Esophagus (tissue), 2 donors: ENCODE data around the gene KCNQ5. TPM values are rescaled to one million over a fixed set of nuclear protein-coding genes. Genes with fewer than 3 reads are reported as not detected.

ENCODE experiments used
- H3K27ac ChIP-seq, 2 donors: one replicate each; pipeline ENCODE4 v1.5.1; 2013; ENCODE audit warnings: low read depth in 2 of 2, mild to moderate bottlenecking in 2 of 2, inconsistent platforms in 1 of 2, low read length in 1 of 2, moderate library complexity in 1 of 2
- H3K27me3 ChIP-seq, 2 donors: one replicate each; pipeline ENCODE4 v1.6.1; 2013; ENCODE audit warnings: low read length in 2 of 2, control low read depth in 1 of 2, mild to moderate bottlenecking in 1 of 2; ENCODE audit not compliant: insufficient read depth in 2 of 2, control insufficient read depth in 1 of 2
- H3K36me3 ChIP-seq, 2 donors: one replicate each; pipeline ENCODE4 v1.6.1; 2013; ENCODE audit warnings: low read length in 1 of 2; ENCODE audit not compliant: control insufficient read depth in 2 of 2, insufficient read depth in 2 of 2
- H3K4me1 ChIP-seq, 2 donors: one replicate each; pipeline ENCODE4 v1.6.1; 2013; ENCODE audit warnings: low read length in 1 of 2; ENCODE audit not compliant: control insufficient read depth in 2 of 2, insufficient read depth in 2 of 2
- H3K4me3 ChIP-seq, 2 donors: one replicate each; pipeline ENCODE4 v1.5.1; 2013; ENCODE audit warnings: low read length in 2 of 2, mild to moderate bottlenecking in 2 of 2, low read depth in 1 of 2, moderate library complexity in 1 of 2
- H3K9me3 ChIP-seq, 2 donors: one replicate each; pipeline ENCODE4 v1.6.1; 2013; ENCODE audit warnings: mild to moderate bottlenecking in 2 of 2, low read depth in 1 of 2, low read length in 1 of 2, moderate library complexity in 1 of 2; ENCODE audit not compliant: control insufficient read depth in 2 of 2, insufficient read depth in 1 of 2
- WGBS, 2 donors: extraction: QIAGEN DNeasy Blood & Tissue Kit; methylation state at CpG; one replicate each; pipeline ENCODE4 v1.1.7; 2013; 5-methylcytosine and 5-hydroxymethylcytosine counted together
- polyA plus RNA-seq, 2 donors: library from polyadenylated mRNA; stranded (reverse); fragments of 200-250 nt; gene quantifications; one replicate each; pipeline ENCODE4 v1.2.3, GENCODE V29; 2013
- donor health status: healthy with polysubstance abuse.
- donor health status: Bipolar disorder and iron deficiency.

Gene KCNQ5
- polyA plus RNA-seq, 2 donors: 0.18 to 0.22 TPM

DNA sequence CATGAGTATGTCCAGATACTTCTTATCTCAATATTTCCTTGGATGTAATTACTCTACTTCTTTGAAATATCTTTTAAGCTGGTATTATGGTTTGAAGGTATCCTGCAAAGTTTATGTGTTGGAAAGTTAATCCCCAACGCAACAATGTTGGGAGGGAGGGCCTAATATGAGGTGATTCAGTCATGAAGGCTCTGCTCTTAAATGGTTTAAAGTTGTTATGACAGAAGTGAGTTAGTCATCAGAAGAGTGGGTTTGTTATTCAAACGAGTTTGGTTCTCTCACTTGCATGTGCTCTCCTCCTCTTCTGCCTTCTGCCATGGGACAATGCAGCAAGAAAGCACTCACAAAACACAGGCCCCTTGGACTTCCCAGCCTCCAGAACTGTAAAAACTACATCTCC, 176.3 kb downstream of the KCNQ5 start:
- Histone ChIP-seq H3K4me1 (no peaks in the 10 kb centered on the region), H3K27ac (no peak overlapping the region), H3K27me3 (no peaks in the 10 kb centered on the region), H3K9me3 (no peaks in the 10 kb centered on the region), H3K36me3 (no peaks in the 10 kb centered on the region), H3K4me3 (no peak overlapping the region)
- 42 to 55% methylated on average over 2 of the region's 2 CpGs for WGBS, 2 donors

DNA sequence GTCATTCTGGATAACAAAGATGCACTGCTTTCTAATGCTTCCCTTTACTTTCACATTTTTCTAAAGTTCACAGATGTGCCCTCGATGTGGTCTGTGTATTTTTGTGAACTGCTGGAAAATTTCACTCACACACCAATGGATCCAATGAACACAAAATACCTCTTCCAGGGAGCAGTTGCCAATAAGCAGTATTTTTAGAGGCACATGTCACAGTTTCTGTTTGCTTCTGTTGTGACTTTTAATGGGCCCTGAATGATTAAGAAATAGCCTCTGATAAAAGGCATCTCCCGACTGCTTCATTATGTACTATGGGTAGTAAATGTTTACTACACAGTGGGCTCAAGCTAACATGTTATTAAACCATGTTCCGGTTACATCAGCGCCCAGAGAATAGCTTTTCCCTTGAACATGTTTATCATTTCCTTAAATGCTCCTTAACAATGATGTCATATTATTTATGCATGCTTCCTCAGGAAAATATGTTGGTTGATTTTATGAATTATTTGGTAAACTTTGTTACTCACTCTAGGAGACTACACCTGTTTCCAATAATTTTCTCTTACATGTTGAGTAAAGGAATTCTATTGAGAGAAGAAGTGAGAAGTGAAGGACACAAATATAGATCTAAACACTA, 188.0 kb downstream of the KCNQ5 start:
- 72 to 73% methylated on average over 4 of the region's 4 CpGs for WGBS, 2 donors
- Histone ChIP-seq H3K27me3 (no peaks in the 10 kb centered on the region), H3K9me3 (no peaks in the 10 kb centered on the region), H3K27ac (no peak overlapping the region), H3K4me3 (no peak overlapping the region), H3K4me1 (no peaks in the 10 kb centered on the region), H3K36me3 (no peaks in the 10 kb centered on the region)

DNA sequence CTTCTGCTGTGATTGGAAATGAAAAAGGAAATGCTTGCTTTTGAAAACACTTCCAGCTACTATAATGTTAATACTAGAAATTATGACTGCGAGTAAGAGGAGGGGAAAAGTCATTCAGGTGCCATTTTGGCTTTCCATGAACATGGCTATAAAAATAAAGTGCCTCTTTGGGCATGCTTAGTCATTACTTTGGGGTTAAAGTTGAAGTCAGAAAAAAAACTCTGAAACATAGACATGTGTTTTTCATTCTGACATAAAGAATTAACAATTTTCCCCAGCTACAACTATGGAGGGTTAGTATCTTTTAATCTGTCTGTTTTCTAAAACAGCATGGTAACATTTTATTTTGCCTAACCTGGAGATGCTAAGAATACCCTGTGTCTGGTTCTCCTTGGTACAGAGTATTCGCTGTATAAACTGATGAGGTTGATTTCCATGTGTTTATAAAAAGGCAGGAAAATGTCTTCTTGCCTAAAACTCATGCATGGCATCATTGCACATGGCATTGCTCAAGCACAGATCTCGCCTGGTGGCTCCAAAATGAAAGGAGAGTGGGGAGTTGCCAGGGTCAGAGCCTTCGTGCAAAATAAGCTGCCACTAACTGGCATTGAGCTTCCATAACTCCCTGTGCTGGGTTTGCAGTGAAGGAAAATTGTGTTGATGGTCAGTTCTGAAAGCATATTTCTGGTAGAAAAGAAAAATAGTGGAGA, 188.9 kb downstream of the KCNQ5 start:
- no peaks in the 10 kb centered on the region for H3K4me1 ChIP-seq
- no peaks in the 10 kb centered on the region for H3K36me3 ChIP-seq
- H3K9me3 ChIP-seq: no peaks in the 10 kb centered on the region
- no peaks in the 10 kb centered on the region for H3K27me3 ChIP-seq
- WGBS, 2 donors: 81 to 87% methylated on average over 4 of the region's 4 CpGs
- H3K27ac ChIP-seq: no peak overlapping the region
- no peak overlapping the region for H3K4me3 ChIP-seq

DNA sequence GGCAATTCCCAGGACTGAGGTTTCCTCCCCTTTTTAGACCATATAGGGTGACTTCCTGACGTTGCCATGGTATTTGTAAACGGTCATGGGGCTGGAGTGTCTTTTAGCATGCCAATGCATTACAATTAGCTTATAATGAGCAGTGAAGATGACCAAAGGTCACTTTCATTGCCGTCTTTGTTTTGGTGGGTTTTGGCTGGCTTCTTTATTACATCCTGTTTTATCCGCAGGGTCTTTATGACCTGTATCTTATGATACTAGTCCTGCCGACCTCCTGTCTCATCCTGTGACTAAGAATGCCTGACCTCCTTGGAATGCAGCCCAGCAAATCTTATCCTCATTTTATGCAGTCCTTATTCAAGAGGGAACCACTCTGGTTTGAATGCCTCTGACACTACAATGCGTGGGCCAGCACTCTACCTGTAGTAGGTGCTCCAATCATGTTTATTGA, 190.1 kb downstream of the KCNQ5 start:
- H3K4me1 ChIP-seq: no peaks in the 10 kb centered on the region
- H3K27ac ChIP-seq: no peak overlapping the region
- H3K4me3 ChIP-seq: no peak overlapping the region
- WGBS, 2 donors: 68 to 70% methylated on average over 6 of the region's 6 CpGs
- no peaks in the 10 kb centered on the region for H3K9me3 ChIP-seq
- H3K36me3 ChIP-seq: no peaks in the 10 kb centered on the region
- H3K27me3 ChIP-seq: no peaks in the 10 kb centered on the region

DNA sequence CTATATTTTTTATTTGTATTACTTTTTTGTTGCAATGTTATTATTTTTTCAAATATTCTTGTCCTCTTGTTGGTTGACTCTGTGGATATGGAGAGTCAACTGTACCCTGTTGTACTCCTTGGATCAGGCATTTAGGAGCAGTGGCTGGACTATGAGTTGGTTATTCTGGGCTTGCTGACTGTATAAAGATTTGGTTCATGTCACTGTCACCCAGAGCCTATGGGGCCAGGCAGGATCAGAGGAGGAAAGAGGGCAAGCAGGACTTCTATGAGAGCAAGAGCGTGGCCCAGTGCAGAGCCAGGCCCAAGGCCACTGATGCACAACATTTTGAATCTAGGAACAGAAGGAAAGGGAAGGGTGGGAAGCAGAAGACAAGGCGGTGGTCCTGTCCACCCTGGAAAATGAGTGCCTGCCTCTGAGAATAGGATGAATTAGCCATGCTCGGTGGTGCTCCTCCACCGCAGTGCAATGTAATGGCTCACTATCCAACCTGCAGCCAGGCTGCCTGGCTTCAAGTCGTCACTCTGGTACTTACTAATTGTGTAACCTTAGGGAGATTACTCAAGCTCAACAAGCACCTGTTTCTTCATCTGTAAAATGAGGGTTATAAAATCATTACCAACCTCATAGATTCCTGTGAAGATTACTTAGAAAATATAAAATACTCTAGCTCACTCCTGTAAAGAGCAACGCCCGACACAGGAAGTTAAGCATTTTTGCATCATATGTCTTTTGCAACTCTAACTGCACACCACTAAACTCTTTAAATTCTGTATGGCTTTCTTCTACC, 192.1 kb downstream of the KCNQ5 start:
- no peaks in the 10 kb centered on the region for H3K4me1 ChIP-seq
- H3K27ac ChIP-seq: no peak overlapping the region
- H3K4me3 ChIP-seq: no peak overlapping the region
- 83 to 90% methylated on average over 7 of the region's 7 CpGs for WGBS, 2 donors
- H3K27me3 ChIP-seq: no peaks in the 10 kb centered on the region
- no peaks in the 10 kb centered on the region for H3K9me3 ChIP-seq
- no peaks in the 10 kb centered on the region for H3K36me3 ChIP-seq

DNA sequence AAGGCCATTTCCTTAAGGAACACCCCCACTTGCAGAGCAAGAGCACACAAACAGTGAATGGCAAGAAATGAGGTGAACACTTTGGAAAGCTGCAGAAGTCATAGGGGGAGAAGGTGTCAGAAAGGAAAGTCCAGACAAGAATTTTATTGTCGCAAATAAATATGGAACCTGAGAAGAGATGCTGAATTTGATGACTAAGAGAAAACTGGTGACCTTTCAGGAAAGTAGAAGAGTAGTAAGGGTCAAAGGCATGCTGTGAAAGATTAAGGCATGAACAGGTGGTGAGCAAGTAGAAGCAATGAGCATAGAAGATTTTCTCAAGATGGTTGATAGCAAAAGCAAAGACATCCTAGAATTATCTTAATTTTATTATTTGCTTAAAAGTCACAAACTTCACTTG, 194.2 kb downstream of the KCNQ5 start:
- Histone ChIP-seq H3K9me3 (no peaks in the 10 kb centered on the region), H3K27ac (no peak overlapping the region)

DNA sequence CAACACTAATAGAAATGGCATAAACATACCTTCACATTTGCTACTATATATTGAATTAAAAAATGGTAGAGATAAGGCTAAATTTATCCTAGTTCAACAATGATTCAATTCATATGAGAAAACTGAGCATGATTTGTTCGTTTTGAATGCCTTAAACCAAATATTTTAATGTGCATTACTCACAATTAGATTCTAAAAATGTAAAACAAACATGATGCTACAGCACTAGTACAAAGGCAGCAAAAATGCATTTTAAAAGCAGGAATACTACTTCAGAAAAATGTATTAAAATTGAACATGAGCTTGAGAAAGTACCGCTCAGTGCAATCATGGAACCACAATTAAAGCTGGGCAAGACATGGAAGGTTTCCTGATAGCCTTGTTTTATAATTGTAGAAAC, 195.3 kb downstream of the KCNQ5 start:
- Histone ChIP-seq H3K4me1 (no peaks in the 10 kb centered on the region), H3K27me3 (no peaks in the 10 kb centered on the region), H3K9me3 (no peaks in the 10 kb centered on the region), H3K4me3 (no peak overlapping the region), H3K27ac (no peak overlapping the region), H3K36me3 (no peaks in the 10 kb centered on the region)
- WGBS, 2 donors: 79 to 84% methylated on average over 2 of the region's 2 CpGs

More for the DNA sequence above, 194.2 kb downstream of the KCNQ5 start:
- Histone ChIP-seq H3K27me3 (no peaks in the 10 kb centered on the region), H3K36me3 (no peaks in the 10 kb centered on the region), H3K4me1 (no peaks in the 10 kb centered on the region), H3K4me3 (no peak overlapping the region)
- 98 to 99% methylated on average over 1 of the region's 1 CpG for WGBS, 2 donors

DNA sequence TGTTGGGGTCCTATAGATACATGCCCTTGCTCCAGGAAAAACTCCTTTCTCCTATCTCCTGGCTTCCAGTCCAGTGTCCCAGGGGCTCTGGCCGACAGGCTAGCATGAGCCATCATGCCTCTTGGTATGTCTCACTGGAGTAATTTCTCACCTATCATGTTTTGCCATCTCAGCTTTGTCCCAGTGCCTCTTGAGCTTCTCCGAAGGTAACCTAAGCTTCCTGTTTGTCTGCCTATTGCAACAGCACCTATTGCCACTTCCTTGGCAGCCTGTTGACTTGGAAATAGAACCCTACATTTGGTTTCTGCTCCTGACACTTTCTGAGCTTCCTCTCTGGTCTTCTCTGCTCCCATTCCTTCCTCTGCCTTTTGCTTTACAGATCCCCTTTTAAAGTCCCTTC, 197.7 kb downstream of the KCNQ5 start:
- whole genome bisulfite sequencing, 2 donors: 68 to 70% methylated on average over 2 of the region's 2 CpGs
- Histone ChIP-seq H3K27ac (no peak overlapping the region), H3K9me3 (no peaks in the 10 kb centered on the region), H3K36me3 (no peaks in the 10 kb centered on the region), H3K4me3 (no peak overlapping the region), H3K27me3 (no peaks in the 10 kb centered on the region), H3K4me1 (no peaks in the 10 kb centered on the region)

DNA sequence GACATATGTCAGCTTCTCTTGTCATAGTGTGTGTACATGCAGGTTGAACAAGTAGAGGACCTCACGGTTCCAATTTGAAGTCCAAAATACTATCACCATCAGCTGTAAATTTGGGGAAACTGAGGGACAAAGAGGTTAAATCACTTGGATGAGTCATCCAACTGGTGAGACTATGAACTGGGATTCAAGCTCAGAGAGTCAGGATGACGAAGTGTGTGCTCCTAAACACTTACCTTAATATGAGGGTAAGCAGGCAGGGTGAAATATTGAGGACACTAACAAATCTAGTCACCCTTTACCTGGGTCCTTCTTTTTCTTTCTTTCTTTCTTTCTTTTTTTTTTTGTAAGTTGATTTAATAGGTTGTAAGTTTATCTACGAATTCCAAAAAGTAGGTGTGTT, 198.3 kb downstream of the KCNQ5 start:
- 68 to 73% methylated on average over 3 of the region's 3 CpGs for WGBS, 2 donors
- no peak overlapping the region for H3K27ac ChIP-seq
- no peaks in the 10 kb centered on the region for H3K4me1 ChIP-seq
- H3K27me3 ChIP-seq: no peaks in the 10 kb centered on the region
- H3K4me3 ChIP-seq: no peak overlapping the region
- H3K36me3 ChIP-seq: no peaks in the 10 kb centered on the region
- no peaks in the 10 kb centered on the region for H3K9me3 ChIP-seq
